Stimulated activated CD8-positive, alpha-beta memory T cell treated with anti-CD3 and anti-CD28 coated beads, Interleukin-7, amount 100 ng/mL, for 24 hours (primary cell): Measurements from ENCODE around the gene KRTAP1-5.
"Not testable (repeated sequence)": the region's sequence is repeated elsewhere in the genome, so short reads cannot be mapped to it uniquely, and the experiment has no call there.

Source experiments
- DNase-seq: peaks from one replicate; pipeline ENCODE4 v3.0.0-alpha.2; 2020; ENCODE audit warnings: low read depth

Gene KRTAP1-5

DNA sequence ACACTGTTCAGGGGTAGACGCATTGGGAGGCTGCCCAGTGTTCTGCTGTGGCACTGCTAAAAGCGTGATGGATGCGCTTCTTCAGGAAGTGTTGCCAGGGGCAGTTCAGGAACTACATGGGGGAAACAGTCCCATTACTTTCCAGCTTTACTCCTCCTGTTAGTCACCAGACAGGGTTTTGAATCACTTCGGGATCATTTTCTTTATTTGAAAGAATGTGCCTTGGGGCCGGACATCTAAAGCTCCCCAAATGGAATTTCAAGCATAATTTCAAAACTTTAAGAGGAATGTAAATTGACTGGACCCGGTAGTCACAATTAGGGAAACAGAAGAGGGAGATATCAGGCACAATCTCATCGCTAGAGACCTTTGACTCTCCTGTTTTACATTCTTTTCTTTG, 21.4 kb upstream of the KRTAP1-5 start:
- DNase-seq, result no peak

DNA sequence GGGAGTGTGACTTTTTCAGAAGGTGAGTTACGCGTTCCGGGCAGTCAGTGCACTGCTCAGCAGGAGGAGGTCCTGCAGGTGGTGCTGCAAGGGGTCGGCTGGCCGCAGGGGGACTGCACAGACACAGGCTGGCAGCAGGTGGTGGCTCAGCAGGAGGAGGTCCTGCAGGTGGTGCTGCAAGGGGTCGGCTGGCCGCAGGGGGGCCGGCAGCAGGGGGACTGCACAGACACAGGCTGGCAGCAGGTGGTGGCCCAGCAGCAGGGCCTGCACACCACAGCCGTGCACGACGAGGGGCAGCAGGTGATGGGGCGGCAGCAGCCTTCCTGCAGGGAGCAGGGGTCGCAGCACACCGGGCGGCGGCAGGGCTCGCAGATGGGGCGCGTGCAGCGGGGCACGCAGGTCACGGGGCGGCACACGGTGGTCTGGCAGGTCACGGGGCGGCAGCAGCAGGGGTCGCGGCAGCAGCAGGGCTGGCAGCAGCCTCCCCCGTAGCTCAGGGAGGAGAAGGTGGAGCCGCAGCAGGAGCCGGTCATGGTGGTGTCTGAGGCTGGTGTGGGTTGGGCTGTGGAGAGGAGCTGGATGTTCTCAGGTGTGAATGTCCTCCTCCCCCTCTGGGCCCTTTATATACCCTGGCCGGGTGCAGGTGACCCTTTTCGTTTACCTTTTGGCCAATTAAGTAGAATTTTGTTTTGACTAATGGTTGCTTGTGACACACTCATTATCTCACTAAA, 19.9 kb upstream of the KRTAP1-5 start, which contains the start of gene KRTAP2-1:
TSS of gene KRTAP2-1 (minus strand) at position 582 of the 731 bp plus-strand sequence. CDS start at position 533, 49 bp downstream.
- DNase-seq, result not testable (repeated sequence)

DNA sequence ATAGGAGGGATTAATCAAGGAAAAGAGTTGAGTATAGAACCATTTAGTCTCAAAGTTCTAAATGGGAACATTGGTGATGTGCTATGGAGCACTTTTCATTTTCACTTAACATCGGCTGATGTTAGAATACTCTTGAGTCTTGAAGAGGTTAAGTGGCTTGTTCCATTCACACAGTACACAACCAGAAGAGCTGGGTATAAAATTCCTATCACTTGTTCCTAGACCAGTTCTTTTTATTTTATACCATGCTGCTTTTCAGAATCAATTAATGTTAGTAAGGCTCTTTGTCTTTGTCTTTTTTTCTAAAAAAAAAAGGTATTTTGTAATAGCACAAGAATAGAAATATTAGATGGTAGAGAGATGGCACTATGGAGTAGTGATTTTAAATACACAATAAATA, 15.9 kb upstream of the KRTAP1-5 start:
- DNase-seq, result no peak

DNA sequence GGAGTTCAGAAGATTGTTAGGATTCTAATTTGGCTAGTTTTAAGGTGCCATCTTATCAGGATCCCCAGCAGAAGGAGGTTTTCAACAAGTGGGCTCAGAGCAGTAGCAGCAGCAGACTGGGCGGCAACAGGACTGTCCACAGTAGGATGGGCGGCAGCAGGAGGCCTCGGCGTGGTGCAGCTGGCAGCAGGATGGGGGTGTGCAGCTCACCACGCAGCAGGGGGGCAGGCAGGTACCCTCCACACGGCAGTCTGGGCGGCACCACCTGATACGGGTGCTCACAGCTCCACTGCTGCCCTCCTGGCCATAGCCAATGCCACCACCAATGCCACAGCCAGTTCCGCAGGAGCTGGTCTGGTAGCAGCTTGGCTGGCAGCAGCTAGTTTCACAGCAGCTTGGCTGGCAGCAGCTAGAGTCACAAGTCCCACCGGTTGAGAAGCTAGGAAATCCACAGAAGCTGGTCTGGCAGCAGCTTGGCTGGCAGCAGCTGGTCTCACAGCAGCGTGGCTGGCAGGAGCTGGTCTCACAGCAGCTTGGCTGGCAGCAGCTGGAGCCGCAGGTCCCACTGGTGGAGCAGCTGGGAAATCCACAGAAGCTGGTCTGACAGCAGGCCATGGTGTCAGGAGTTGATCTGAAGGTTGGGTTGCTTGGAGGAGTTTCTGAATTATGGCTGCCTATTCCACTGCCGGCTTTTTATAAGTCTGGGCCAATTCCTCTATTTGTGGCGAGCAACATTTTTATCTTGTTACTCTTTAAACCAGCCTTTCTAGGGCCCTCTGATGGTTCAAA, 14.0 kb upstream of the KRTAP1-5 start, which contains the start of gene KRTAP1-1:
TSS of gene KRTAP1-1 (minus strand) at position 668 of the 789 bp plus-strand sequence. CDS start at position 615, 53 bp downstream.
- not testable (repeated sequence) for DNase-seq

DNA sequence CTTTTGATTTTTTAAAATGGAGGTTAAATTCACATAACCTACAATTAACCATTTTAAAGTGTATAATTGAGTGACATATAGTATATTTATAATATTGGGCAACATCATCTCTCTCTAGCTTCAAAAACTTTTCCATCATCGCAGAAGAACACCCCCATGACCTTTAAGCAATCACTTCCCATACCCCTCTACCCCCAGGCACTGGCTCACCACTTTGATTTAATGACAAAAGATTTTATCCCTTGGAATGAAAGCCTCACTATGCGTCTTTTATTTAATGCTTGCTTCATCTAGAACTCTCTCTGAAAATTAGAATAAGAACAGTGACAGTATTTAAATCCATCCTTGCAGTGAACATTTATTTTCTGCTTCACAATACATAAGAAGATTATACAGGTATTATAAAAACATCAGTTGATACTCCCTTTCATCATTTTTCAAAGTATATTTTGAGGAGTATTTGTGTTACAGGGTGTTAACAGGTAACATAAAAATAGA, 10.9 kb upstream of the KRTAP1-5 start:
- DNase-seq, result no peak

DNA sequence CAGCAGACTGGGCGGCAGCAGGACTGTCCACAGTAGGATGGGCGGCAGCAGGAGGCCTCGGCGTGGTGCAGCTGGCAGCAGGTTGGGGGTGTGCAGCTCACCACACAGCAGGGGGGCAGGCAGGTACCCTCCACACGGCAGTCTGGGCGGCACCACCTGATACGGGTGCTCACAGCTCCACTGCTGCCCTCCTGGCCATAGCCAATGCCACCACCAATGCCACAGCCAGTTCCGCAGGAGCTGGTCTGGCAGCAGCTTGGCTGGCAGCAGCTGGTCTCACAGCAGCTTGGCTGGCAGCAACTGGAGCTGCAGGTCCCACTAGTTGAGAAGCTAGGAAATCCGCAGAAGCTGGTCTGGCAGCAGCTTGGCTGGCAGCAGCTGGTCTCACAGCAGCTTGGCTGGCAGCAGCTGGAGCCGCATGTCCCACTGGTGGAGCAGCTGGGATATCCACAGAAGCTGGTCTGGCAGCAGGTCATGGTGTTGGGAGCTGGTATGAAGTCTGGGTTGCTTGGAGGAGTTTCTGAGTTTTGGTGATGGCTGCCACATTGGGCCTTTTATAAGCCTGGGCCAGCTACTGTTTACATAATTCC, 7.4 kb upstream of the KRTAP1-5 start, which contains the start of gene KRTAP1-3:
TSS of gene KRTAP1-3 (minus strand) at position 529 of the 590 bp plus-strand sequence. CDS start at position 476, 53 bp downstream.
- DNase-seq, result not testable (repeated sequence)

DNA sequence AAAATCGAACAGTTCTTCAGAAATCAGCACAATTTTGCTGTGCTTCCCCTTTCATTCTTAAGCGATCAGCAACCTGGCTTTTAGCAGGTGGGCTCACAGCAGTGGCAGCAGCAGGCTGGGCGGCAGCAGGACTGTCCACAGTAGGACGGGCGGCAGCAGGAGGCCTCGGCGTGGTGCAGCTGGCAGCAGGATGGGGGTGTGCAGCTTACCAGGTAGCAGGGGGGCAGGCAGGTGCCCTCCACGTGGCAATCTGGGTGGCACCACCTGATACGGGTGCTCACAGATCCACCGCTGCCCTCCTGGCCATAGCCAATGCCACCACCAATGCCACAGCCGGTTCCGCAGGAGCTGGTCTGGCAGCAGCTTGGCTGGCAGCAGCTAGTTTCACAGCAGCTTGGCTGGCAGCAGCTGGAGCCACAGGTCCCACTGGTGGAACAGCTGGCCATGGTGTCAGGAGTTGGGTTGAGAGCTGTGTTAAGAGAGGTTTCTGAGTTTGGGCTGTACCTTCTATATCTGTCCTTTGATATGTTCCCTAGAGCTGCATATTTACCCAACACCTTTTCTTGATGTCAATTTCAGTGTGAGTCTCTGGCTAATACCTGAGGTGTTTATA, 2.7 kb upstream of the KRTAP1-5 start, which contains the start of gene KRTAP1-4:
TSS of gene KRTAP1-4 (minus strand) at position 563 of the 613 bp plus-strand sequence. CDS start at position 446, 117 bp downstream.
- DNase-seq, result no peak

DNA sequence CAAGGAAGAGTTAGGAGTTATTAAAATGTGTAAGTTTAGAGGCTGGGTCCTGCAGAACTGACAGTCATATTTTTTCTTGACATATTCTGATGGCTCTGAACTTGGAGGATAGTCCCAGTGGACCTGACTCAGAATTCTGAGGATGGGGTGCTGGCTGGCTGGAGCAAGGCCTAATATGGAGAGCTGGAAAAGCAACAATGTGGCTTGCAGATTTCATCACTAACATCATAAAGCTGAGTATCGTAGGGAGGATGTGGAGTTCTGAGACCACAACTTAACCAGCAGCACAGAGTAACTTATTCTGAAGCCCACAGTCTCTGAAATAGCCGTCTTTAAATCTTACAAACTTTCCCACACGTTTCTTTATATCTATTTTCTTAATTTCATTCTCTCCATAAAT, 2.3 kb downstream of the KRTAP1-5 start:
- no peak for DNase-seq

DNA sequence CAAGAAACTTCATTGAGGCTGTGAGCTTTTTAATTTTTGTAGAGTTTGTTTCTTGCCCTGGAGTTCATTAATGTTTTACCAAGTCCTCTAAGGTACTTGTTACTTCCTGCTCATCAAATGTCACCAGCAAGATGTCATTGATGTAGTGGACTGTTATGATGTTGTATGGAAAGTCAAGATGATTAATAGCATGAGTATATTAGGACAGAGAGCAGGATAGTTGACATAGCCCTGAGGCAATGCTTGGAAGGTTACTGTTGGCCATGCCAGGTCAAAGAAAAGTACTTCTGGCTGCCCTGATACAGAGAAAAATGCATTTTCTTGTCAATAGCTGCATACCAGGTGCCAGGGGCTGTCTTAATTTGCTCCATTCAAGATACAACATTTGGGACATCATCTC, 6.7 kb downstream of the KRTAP1-5 start:
- no peak for DNase-seq

DNA sequence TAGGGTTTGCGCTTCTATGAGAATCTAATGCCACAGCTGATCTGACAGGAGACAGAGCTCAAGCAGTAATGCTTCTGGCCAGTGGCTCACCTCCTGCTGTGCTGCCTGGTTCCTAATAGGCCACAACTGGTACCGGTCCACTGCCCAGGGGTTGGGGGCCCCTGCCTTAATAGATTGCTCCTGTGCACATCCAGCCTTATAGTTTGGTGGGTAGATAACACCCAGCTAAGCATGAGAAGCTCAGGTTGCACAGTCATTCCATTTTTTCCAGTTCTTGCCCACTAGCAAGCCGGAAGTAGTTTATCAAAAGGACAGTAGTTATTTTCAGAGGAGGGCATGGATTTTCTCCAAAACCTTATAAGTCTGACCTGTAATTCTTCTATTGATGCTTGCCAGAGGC, 7.6 kb downstream of the KRTAP1-5 start:
- DNase-seq, result no peak

DNA sequence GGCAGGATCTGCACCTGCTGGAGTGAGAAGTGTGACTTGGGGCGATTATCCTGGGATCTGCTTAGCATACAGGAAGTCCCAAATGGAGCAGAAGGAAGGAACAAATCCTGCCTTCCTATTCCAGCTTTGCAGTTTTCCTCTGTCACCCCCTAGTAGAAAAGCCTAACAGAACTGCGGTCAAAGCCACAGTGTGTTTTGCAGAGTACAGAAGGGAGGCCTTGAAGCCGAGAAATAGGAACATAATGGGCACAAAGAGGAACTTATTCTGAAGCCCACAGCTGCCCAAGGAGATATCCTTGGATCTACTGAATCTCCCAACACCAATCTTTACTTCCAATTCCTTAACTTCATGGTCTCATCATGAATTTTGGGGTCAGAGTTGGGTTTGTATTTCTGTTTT, 8.5 kb downstream of the KRTAP1-5 start:
- no peak for DNase-seq

DNA sequence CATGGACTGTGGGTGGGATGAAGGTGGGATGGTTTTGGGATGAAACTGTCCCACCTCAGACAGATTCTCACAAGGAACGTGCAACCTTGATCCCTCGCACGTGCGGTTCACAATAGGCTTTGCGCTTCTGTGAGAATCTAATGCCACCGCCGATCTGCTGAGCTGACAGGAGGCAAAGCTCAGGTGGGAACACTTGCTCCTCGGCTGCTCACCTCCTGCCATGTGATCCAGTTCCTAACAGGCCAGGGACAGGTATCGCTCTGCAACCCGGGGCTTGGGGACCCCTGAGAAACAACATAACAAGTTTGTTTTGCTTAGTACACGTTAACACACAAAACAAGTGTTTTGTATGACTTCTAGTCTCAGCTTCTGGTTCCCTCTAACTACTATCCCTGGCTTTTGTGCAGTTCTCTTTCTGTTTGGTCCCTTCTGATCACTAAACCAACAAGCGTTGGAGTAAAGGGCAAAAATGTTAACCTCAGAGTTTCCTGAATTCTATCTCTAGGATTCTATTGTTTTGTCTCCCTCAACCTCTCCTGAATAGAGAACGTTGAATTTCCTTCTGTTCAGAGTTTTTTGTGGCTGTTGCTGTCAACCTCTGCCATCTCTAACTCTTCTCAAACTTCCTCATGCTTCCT, 10.3 kb downstream of the KRTAP1-5 start:
- DNase-seq, result no peak

DNA sequence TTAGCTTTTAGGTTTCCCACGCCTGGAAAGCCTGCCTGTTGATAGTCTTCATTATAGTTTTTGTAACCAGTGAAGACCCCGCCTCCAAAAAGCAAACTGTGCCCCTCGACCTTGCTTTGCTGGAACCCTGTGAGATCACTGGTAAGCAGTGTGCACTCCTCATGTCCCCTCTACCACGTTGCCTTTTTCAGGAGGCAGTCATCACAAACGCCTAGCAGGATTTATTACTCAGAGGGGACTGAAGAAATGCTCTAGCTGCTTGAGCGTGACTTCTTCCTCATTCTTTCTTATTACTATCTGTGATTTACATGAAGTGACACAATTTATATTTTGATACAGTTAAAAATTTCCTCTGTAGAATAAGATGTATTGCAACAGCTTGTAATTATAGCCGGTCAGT, 11.6 kb downstream of the KRTAP1-5 start:
- no peak for DNase-seq

DNA sequence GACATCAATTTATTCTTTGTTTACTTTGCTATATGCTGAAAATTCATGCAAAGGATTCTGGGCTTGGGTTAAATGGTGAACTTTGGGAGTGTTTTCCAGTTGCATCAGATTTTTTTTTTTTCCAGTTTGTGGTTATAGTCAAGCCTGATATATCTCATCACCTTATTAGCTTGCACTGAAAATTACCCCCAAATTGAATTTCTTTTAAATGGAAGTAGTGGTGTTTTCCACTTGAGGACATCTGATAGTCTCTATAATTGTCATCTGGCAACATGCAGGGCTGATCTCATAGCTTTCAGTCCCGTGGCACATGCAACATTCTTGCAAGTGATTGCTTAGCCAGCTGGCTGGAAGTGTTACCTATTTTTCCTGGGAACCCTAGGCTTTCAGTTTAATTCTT, 13.4 kb downstream of the KRTAP1-5 start:
- no peak for DNase-seq

DNA sequence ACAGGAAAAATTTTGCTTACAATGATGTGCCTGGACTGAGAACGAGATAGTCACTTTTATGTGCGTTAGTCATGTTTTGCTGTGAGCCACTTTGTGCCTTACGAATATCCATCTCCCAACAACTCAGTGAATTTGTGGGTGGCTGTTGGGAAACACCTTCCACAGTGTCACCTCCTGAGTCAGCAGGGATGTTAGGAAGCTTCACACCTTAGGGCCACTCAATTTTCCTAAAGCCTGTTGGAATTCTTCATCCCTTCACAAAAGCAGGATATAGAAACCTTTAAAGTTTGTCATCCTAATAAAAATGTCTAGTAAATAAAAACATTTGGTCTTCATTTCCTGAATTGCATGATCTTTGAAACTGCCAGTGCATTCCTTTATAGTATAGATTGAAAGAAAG, 13.8 kb downstream of the KRTAP1-5 start:
- no peak for DNase-seq

DNA sequence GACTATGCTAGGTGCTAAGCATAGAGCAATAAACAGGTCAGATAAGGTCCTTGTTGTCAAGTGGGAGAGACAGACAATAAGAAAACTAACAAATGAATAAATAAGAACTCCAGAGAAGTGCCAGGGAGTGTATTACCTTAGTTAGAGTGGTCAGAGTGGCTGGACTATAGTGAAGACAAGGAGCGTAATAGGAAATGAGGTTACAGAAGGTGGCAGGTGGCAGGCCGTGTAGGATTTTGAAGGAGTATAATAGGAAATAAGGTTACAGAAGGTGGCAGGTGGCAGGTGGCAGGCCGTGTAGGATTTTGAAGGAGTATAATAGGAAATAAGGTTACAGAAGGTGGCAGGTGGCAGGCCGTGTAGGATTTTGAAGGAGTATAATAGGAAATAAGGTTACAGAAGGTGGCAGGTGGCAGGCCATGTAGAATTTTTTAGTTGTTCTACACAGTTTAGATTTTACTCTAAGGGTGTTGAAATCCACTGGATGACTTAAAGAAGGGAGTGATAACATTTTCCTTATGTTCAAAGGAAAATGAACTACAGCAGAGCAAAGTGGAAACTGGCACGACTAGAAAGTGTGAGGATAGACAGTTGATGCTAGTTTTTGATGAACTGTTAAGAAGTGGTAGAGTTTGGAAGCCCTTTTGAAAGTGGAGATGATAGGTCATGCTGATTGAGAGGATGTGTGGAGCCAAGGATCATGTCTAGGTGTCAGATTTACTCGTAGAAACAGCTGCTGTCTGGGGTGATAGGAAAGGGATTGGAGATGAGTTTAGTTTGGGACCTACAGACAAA, 14.5 kb downstream of the KRTAP1-5 start:
- DNase-seq, result no peak

DNA sequence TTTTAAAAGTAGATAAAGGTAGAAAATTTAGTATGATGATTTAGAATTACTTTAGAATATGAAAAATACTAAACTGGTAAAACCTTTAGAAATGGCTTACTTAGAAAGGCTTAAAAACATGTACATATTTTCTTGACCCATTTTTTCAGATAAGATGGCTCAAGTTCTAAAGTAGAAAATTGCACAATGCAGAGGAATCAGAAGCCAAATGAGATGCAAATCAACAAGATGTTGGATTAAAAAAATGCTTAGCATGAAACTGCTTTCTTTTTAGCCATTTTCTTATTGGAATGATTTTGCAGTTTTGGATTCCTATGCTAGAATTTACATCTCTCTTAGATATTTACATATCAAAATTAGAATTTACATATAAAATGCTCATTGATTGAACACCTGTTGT, 16.6 kb downstream of the KRTAP1-5 start:
- no peak for DNase-seq

DNA sequence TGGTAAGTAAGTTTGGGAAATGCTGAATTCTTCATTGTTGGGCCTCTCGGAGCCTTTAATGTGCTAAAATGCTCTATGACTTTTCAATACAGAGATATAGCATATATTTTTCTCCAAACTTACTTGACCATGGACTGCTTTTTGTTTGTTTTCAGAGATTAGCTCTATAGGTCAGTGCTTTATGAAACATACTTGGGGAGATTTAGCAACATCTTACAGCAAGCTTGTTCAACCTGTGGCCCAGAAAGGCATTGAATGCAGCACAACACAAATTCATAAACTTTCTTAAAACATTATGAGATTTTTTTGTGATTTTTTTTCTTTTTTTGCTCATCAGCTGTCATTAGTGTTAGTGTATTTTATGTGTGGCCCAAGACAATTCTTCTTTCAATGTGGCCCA, 17.1 kb downstream of the KRTAP1-5 start:
- DNase-seq, result no peak

DNA sequence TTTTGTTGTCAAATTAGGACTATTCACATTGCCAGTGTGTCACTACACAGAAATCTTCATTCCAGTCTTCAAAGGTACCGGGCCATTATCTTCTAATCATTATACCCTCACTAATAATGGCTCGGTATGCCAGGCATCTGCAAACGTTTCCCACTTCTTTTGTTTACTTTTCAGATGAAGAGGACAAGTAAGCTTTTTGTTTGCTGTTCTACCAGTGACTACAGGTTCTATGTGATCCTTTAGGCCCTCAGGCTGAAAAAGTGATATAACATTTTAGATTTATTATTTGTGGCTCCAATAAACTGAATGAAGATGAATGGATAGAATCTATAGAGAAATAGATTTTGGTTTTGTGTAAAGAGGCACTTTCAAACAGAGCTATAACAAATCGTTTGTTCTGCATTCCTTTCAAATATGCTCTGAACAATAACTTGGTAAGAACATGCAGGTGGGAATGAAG, 17.7 kb downstream of the KRTAP1-5 start:
- no peak for DNase-seq

DNA sequence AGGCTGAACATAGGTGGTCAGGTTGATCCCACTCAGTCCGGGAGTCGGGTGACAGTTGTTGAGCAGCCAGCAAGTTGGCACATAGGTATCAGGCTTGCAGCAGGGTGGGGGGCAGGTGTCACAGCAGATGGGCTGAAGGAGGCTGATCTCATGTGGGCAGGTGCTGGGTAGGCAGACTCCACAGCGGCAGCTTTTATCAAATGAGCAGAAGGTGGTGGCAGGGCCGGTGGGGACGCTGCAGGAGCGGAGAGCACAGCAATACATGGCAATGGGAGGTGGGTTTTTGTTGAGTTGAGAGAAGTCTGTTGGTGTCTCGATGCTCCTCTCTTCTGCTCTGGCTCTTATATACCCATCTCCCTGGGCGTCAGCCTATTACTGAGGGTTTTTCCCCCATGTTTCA, 18.2 kb downstream of the KRTAP1-5 start, which contains the start of gene KRTAP3-1:
TSS of gene KRTAP3-1 (minus strand) at position 318 of the 400 bp plus-strand sequence. CDS start at position 264, 54 bp downstream.
- no peak for DNase-seq
